Measurements from ENCODE around the gene STAMBP.

Gene STAMBP

GRCh38 chr2:73913414-73914054 is 84.8 kb downstream of the STAMBP start:
- Mint-ChIP-seq H3K4me1 (ENCODE audit: low read depth) (peaks cover 12% of the 10 kb centered on the region), H3K9me3 (no peaks in the 10 kb centered on the region), H3K4me3 (no peak overlapping the region), H3K36me3 (ENCODE audit: low read depth) (no peaks in the 10 kb centered on the region), H3K27me3 (no peaks in the 10 kb centered on the region), H3K27ac (no peak overlapping the region)
- intact Hi-C loops (cut with micrococcal nuclease), result no loop called here

- peaks cover 2% of the 10 kb centered on the region for H3K27me3 Mint-ChIP-seq
- H3K4me1 Mint-ChIP-seq (ENCODE audit: low read depth), result peaks cover 10% of the 10 kb centered on the region
- H3K4me3 Mint-ChIP-seq, result no peak overlapping the region
- H3K9me3 Mint-ChIP-seq, result no peaks in the 10 kb centered on the region
- intact Hi-C loops (cut with micrococcal nuclease), result no loop called here
- peak overlapping the region; percentile 52 for H3K27ac Mint-ChIP-seq
- no peaks in the 10 kb centered on the region for H3K36me3 Mint-ChIP-seq (ENCODE audit: low read depth)
These were observed 85.9 kb downstream of the STAMBP start for GRCh38 chr2:73914667-73915066.

GRCh38 chr2:73915437-73915993 is 86.8 kb downstream of the STAMBP start:
- Mint-ChIP-seq H3K27ac (no peak overlapping the region), H3K9me3 (no peaks in the 10 kb centered on the region), H3K4me3 (no peak overlapping the region), H3K4me1 (ENCODE audit: low read depth) (peaks cover 10% of the 10 kb centered on the region), H3K27me3 (peaks cover 2% of the 10 kb centered on the region), H3K36me3 (ENCODE audit: low read depth) (no peaks in the 10 kb centered on the region)
- intact Hi-C loops (cut with micrococcal nuclease), result no loop called here

- Mint-ChIP-seq H3K9me3 (no peaks in the 10 kb centered on the region), H3K4me3 (no peak overlapping the region), H3K27ac (no peak overlapping the region), H3K27me3 (peaks cover 2% of the 10 kb centered on the region), H3K36me3 (ENCODE audit: low read depth) (no peaks in the 10 kb centered on the region), H3K4me1 (ENCODE audit: low read depth) (peaks cover 21% of the 10 kb centered on the region)
- intact Hi-C loops (cut with micrococcal nuclease), result no loop called here
These were observed 87.9 kb downstream of the STAMBP start for GRCh38 chr2:73916666-73917065.

- Mint-ChIP-seq H3K4me3 (no peak overlapping the region), H3K27me3 (peaks cover 2% of the 10 kb centered on the region), H3K9me3 (no peaks in the 10 kb centered on the region), H3K4me1 (ENCODE audit: low read depth) (peaks cover 27% of the 10 kb centered on the region), H3K27ac (no peak overlapping the region), H3K36me3 (ENCODE audit: low read depth) (no peaks in the 10 kb centered on the region)
- intact Hi-C loops (cut with micrococcal nuclease), result no loop called here
These were observed 88.5 kb downstream of the STAMBP start for GRCh38 chr2:73917296-73917695.

- Mint-ChIP-seq H3K9me3 (no peaks in the 10 kb centered on the region), H3K4me1 (ENCODE audit: low read depth) (peaks cover 28% of the 10 kb centered on the region), H3K4me3 (no peak overlapping the region), H3K27me3 (peaks cover 2% of the 10 kb centered on the region), H3K27ac (no peak overlapping the region), H3K36me3 (ENCODE audit: low read depth) (no peaks in the 10 kb centered on the region)
- intact Hi-C loops (cut with micrococcal nuclease), result no loop called here
These were observed 89.0 kb downstream of the STAMBP start for GRCh38 chr2:73917696-73918207.

- Mint-ChIP-seq H3K36me3 (ENCODE audit: low read depth) (no peaks in the 10 kb centered on the region), H3K4me3 (no peak overlapping the region)
- intact Hi-C loops (cut with micrococcal nuclease), result no loop called here
These were observed 90.1 kb downstream of the STAMBP start for GRCh38 chr2:73918856-73919255.

GRCh38 chr2:73919596-73920228 is 91.0 kb downstream of the STAMBP start:
- Mint-ChIP-seq H3K27me3 (peaks cover 2% of the 10 kb centered on the region), H3K4me1 (ENCODE audit: low read depth) (peaks cover 28% of the 10 kb centered on the region), H3K4me3 (no peak overlapping the region), H3K9me3 (no peaks in the 10 kb centered on the region), H3K27ac (no peak overlapping the region), H3K36me3 (ENCODE audit: low read depth) (no peaks in the 10 kb centered on the region)
- intact Hi-C loops (cut with micrococcal nuclease), result no loop called here

More at GRCh38 chr2:73918856-73919255, 90.1 kb downstream of the STAMBP start:
- Mint-ChIP-seq H3K27me3 (peaks cover 2% of the 10 kb centered on the region), H3K27ac (no peak overlapping the region), H3K4me1 (ENCODE audit: low read depth) (peaks cover 28% of the 10 kb centered on the region), H3K9me3 (no peaks in the 10 kb centered on the region)

GRCh38 chr2:73920577-73921545 is 92.1 kb downstream of the STAMBP start:
- Mint-ChIP-seq H3K27me3 (peaks cover 2% of the 10 kb centered on the region), H3K36me3 (ENCODE audit: low read depth) (no peaks in the 10 kb centered on the region), H3K4me1 (ENCODE audit: low read depth) (peaks cover 23% of the 10 kb centered on the region), H3K4me3 (no peak overlapping the region), H3K9me3 (no peaks in the 10 kb centered on the region), H3K27ac (no peak overlapping the region)
- intact Hi-C loops (cut with micrococcal nuclease), result no loop called here

- H3K36me3 Mint-ChIP-seq (ENCODE audit: low read depth), result no peaks in the 10 kb centered on the region
- peaks cover 23% of the 10 kb centered on the region for H3K4me1 Mint-ChIP-seq (ENCODE audit: low read depth)
- H3K9me3 Mint-ChIP-seq, result no peaks in the 10 kb centered on the region
- peaks cover 2% of the 10 kb centered on the region for H3K27me3 Mint-ChIP-seq
- H3K27ac Mint-ChIP-seq, result no peak overlapping the region
- intact Hi-C loops (cut with micrococcal nuclease), result no loop called here
- no peak overlapping the region for H3K4me3 Mint-ChIP-seq
These were observed 92.8 kb downstream of the STAMBP start for GRCh38 chr2:73921581-73921980.

- Mint-ChIP-seq H3K9me3 (no peaks in the 10 kb centered on the region), H3K27ac (no peak overlapping the region), H3K27me3 (peaks cover 2% of the 10 kb centered on the region), H3K4me3 (no peak overlapping the region), H3K4me1 (ENCODE audit: low read depth) (peaks cover 25% of the 10 kb centered on the region), H3K36me3 (ENCODE audit: low read depth) (peaks cover 1% of the 10 kb centered on the region)
- intact Hi-C loops (cut with micrococcal nuclease), result no loop called here
These were observed 93.9 kb downstream of the STAMBP start for GRCh38 chr2:73922681-73923080.

Data from dendritic cell treated with granulocyte-macrophage colony-stimulating factor and Interleukin-4, amounts not matched to agents 40 ng/mL and 50 ng/mL, for 4 days (primary cell).